AG04449 (cell line): ENCODE results near the gene HAGH.

Source experiments
- CTCF ChIA-PET: fragments of 350-600 bp; formaldehyde crosslinking; extraction: SDS; loops from one replicate; lab custom pipeline; 2021; ENCODE audit warnings: antibody characterized with exemption; lab: Yijun Ruan, JAX
- POLR2A ChIA-PET: fragments of 400-600, 350-600 bp; formaldehyde crosslinking; extraction: SDS; loops from one replicate; lab custom pipeline; 2020; ENCODE audit warnings: antibody characterized with exemption, inconsistent platforms; lab: Yijun Ruan, JAX
- DNase-seq: peaks from one replicate; pipeline ENCODE4 v3.0.0-alpha.2; 2010; ENCODE audit warnings: low read depth, low spot score
- H3K4me3 ChIP-seq: 2 replicates; pipeline ENCODE4 v1.5.1; 2011; ENCODE audit warnings: low read depth, mild to moderate bottlenecking, control low read depth, low read length
- CTCF ChIP-seq: IDR thresholded peaks from one replicate; pipeline ENCODE4 v1.5.1; 2011; ENCODE audit warnings: mild to moderate bottlenecking, moderate library complexity, low read length, control low read depth, inconsistent platforms; ENCODE audit not compliant: insufficient read depth; ENCODE audit errors: missing control alignments

The HAGH gene

GRCh38 chr16:1825864-1826690 is 548 bp downstream of the HAGH start:
- ChIA-PET POLR2A (interaction anchor here (1.5 to 2.5 kb wide), 3 partner anchors 43 to 329 kb away, joined by 6 to 8 read pairs (median 7); partner anchors contain the start of genes NUBP2, RPS2, SPSB3 and TRAF7), CTCF (no interaction called here)
- peak overlapping the region; percentile 99 for H3K4me3 ChIP-seq
- no peak for DNase-seq
- no peak for TF ChIP-seq CTCF

DNA sequence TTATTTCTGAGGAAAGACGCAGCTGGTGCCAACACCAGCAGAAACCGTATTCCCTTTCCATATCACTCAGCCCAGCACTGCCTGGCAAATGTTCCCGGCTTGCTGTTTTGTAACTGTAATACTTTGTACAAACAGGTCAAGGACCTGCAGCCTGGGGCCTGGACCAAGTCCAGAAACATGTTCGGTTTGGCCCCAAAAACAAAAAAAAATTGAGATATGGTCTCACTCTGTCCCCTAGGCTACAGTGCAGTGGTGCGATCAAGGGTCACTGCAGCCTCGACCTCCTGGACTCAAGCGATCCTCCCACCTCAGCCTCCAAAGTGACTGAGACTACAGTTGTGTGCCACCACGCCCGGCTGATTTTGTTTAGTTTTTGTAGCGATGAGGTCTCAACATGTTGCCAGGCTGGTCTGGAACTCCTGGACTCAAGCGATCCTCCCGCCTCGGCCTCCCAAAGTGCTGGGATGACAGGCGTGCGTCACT is 1.2 kb downstream of the HAGH start:
- CTCF ChIA-PET, result interaction anchor here (1.1 kb wide), 1 partner anchor 33 kb away, joined by 5 read pairs; no protein-coding TSS in a partner anchor
- TF ChIP-seq CTCF, result no peak
- no peak for DNase-seq
- POLR2A ChIA-PET, result no interaction called here
- peak overlapping the region; percentile 99 for H3K4me3 ChIP-seq

GRCh38 chr16:1823821-1824220 is 2.8 kb downstream of the HAGH start:
- H3K4me3 ChIP-seq, result no peak overlapping the region
- TF ChIP-seq CTCF, result peak; percentile 47
- CTCF ChIA-PET, result interaction anchor here (0.6 to 1.6 kb wide), 5 partner anchors 22 to 126 kb away, joined by 3 to 4 read pairs (median 3); partner anchors contain the start of genes IGFALS and MAPK8IP3
- no peak for DNase-seq
- POLR2A ChIA-PET, result interaction anchor here (1.2 kb wide), 1 partner anchor 41 kb away, joined by 3 read pairs; the partner anchor contains the start of genes NUBP2 and SPSB3

GRCh38 chr16:1822801-1823200 is 3.8 kb downstream of the HAGH start:
- DNase-seq, result no peak
- POLR2A ChIA-PET, result no interaction called here
- H3K4me3 ChIP-seq, result no peak overlapping the region
- CTCF ChIA-PET, result interaction anchor here (0.7 kb wide), 1 partner anchor 40 kb away, joined by 3 read pairs; the partner anchor contains the start of genes NUBP2 and SPSB3
- TF ChIP-seq CTCF, result no peak

GRCh38 chr16:1821861-1822611 is 4.6 kb downstream of the HAGH start:
- TF ChIP-seq CTCF, result no peak
- ChIA-PET POLR2A (no interaction called here), CTCF (interaction anchor here (0.7 kb wide), 1 partner anchor 39 kb away, joined by 3 read pairs; the partner anchor contains the start of genes NUBP2 and SPSB3)
- H3K4me3 ChIP-seq, result no peak overlapping the region
- DNase-seq, result no peak
